Measurements from ENCODE around the gene PLBD2. TPM values are rescaled to one million over a fixed set of nuclear protein-coding genes. Genes with fewer than 3 reads are reported as not detected.

The PLBD2 gene
- total RNA-seq, 2 donors from 2014 or later = 17.8 to 18.4 TPM

DNA sequence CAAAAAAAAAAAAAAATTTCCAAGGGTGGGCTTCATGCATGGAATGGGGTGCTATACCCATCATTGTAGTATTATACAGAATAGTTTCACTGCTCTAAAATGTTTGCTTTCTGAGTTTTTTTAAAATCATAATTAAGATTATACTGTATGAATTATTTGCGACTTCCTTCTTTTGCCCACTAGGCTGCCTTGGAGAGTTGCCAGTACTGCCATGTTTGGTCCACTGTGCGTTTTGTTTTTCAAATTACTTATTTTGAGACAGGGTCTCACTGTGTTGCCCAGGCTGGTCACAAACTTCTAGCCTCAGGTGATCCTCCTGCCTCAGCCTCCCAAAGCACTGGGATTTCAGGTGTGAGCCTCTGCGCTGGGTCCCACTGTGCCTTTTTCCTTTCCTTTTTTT is 19.9 kb downstream of the PLBD2 start:
- ATAC-seq (no peak), DNase-seq (no peak)
- Histone ChIP-seq H3K9me3 (no peaks in the 10 kb centered on the region), H3K4me1 (no peaks in the 10 kb centered on the region), H3K36me3 (replicated peaks in 1 of 2; ENCODE audit: insufficient read depth in 1 of 2, low read depth in 2 of 2) (peaks cover 0 to 5% of the 10 kb centered on the region in 2 donors), H3K4me3 (no peak overlapping the region), H3K27me3 (no peaks in the 10 kb centered on the region), H3K27ac (no peak overlapping the region)
- TF ChIP-seq CTCF (IDR thresholded peaks at IDR 0.05) = no peak
- TF ChIP-seq POLR2A (IDR thresholded peaks at IDR 0.05) = no peak
- intact Hi-C loops (cut with DNase I) = no loop called here
- WGBS, 2 donors = 78 to 91% methylated on average over 3 of the region's 3 CpGs

GRCh38 chr12:113381220-113381619 is 22.8 kb downstream of the PLBD2 start:
- whole genome bisulfite sequencing, 2 donors = 81 to 85% methylated on average over 11 of the region's 11 CpGs
- H3K4me3 ChIP-seq = no peak overlapping the region
- no peaks in the 10 kb centered on the region for H3K27me3 ChIP-seq
- TF ChIP-seq CTCF (IDR thresholded peaks at IDR 0.05) (no peak), POLR2A (IDR thresholded peaks at IDR 0.05) (no peak)
- H3K9me3 ChIP-seq = no peaks in the 10 kb centered on the region
- no peak overlapping the region for H3K27ac ChIP-seq
- H3K4me1 ChIP-seq = no peaks in the 10 kb centered on the region
- H3K36me3 ChIP-seq (replicated peaks in 1 of 2; ENCODE audit: insufficient read depth in 1 of 2, low read depth in 2 of 2) = peaks cover 0 to 12% of the 10 kb centered on the region in 2 donors
- no peak for DNase-seq
- intact Hi-C loops (cut with DNase I) = no loop called here
- no peak for ATAC-seq

GRCh38 chr12:113382206-113382605 is 23.8 kb downstream of the PLBD2 start:
- H3K4me1 ChIP-seq = no peaks in the 10 kb centered on the region
- WGBS, 2 donors = 94 to 99% methylated on average over 4 of the region's 4 CpGs
- DNase-seq (no peak), ATAC-seq (no peak)
- H3K27ac ChIP-seq = no peak overlapping the region
- H3K4me3 ChIP-seq = no peak overlapping the region
- H3K9me3 ChIP-seq = no peaks in the 10 kb centered on the region
- intact Hi-C loops (cut with DNase I) = no loop called here
- TF ChIP-seq CTCF (IDR thresholded peaks at IDR 0.05) = no peak
- TF ChIP-seq POLR2A (IDR thresholded peaks at IDR 0.05) = no peak
- peaks cover 0 to 14% of the 10 kb centered on the region in 2 donors for H3K36me3 ChIP-seq (replicated peaks in 1 of 2; ENCODE audit: insufficient read depth in 1 of 2, low read depth in 2 of 2)
- no peaks in the 10 kb centered on the region for H3K27me3 ChIP-seq

GRCh38 chr12:113384778-113385177 is 26.4 kb downstream of the PLBD2 start:
- intact Hi-C loops (cut with DNase I) = no loop called here
- TF ChIP-seq CTCF (IDR thresholded peaks at IDR 0.05) (no peak), POLR2A (IDR thresholded peaks at IDR 0.05) (no peak)
- ATAC-seq = no peak
- H3K9me3 ChIP-seq = no peaks in the 10 kb centered on the region
- H3K4me3 ChIP-seq = no peak overlapping the region
- 94 to 96% methylated on average over 6 to 9 of the region's 14 CpGs for WGBS, 2 donors
- H3K27ac ChIP-seq = no peak overlapping the region
- no peaks in the 10 kb centered on the region for H3K4me1 ChIP-seq
- no peaks in the 10 kb centered on the region for H3K27me3 ChIP-seq
- DNase-seq = no peak
- peaks cover 0 to 15% of the 10 kb centered on the region in 2 donors for H3K36me3 ChIP-seq (replicated peaks in 1 of 2; ENCODE audit: insufficient read depth in 1 of 2, low read depth in 2 of 2)

GRCh38 chr12:113385282-113385882 is 27.0 kb downstream of the PLBD2 start:
- H3K27me3 ChIP-seq = no peaks in the 10 kb centered on the region
- 95 to 98% methylated on average over 6 of the region's 6 CpGs for WGBS, 2 donors
- no peaks in the 10 kb centered on the region for H3K4me1 ChIP-seq
- TF ChIP-seq POLR2A (IDR thresholded peaks at IDR 0.05) (no peak), CTCF (IDR thresholded peaks at IDR 0.05) (no peak)
- ATAC-seq (no peak), DNase-seq (no peak)
- H3K9me3 ChIP-seq = no peaks in the 10 kb centered on the region
- no peak overlapping the region for H3K4me3 ChIP-seq
- H3K27ac ChIP-seq = no peak overlapping the region
- intact Hi-C loops (cut with DNase I) = no loop called here
- H3K36me3 ChIP-seq (replicated peaks in 1 of 2; ENCODE audit: insufficient read depth in 1 of 2, low read depth in 2 of 2) = peaks cover 0 to 15% of the 10 kb centered on the region in 2 donors

Data from body of pancreas (tissue), 4 donors.